K562 treated with DMSO at 1 percent for 4 hours (cell line): ENCODE measurements around the gene MRGPRE. TPM values are rescaled to one million over a fixed set of nuclear protein-coding genes. Genes with fewer than 3 reads are reported as not detected.

Source experiments
- total RNA-seq: library from RNA; unstranded; fragments of 300-600 nt; gene quantifications from 2 replicates; pipeline ENCODE4 v1.2.3, GENCODE V29; 2022; ENCODE audit not compliant: insufficient read depth

MRGPRE gene
- total RNA-seq, result not detected in 2 replicates

GRCh38 chr11:3231851-3232744 is at the start of gene MRGPRE:
Gene MRGPRE (minus strand): TSS chr11:3232417. CDS start chr11:3228799, 3,618 bp downstream.

GRCh38 chr11:3218483-3219280 is 13.5 kb downstream of the MRGPRE start, which contains the start of gene MRGPRG:
Gene MRGPRG (minus strand): TSS chr11:3218813. CDS start chr11:3218813, 0 bp downstream.

Other genes starting within 250 kb of the MRGPRE start
- gene NAP1L4, start 240.1 kb downstream of the MRGPRE start, total RNA-seq, result 89.8 and 102 TPM in 2 replicates
- gene CARS1, start 175.0 kb downstream of the MRGPRE start, total RNA-seq, result 153 and 162 TPM in 2 replicates
- 7.1 and 8.0 TPM in 2 replicates for gene OSBPL5, start 67.1 kb downstream of the MRGPRE start, total RNA-seq
- not detected in 2 replicates for gene MRGPRG, start 13.6 kb downstream of the MRGPRE start, total RNA-seq
- gene ZNF195, start 146.7 kb upstream of the MRGPRE start, total RNA-seq, result 12.6 and 22.9 TPM in 2 replicates